Measurements from ENCODE around the gene HBS1L.

HBS1L gene

DNA sequence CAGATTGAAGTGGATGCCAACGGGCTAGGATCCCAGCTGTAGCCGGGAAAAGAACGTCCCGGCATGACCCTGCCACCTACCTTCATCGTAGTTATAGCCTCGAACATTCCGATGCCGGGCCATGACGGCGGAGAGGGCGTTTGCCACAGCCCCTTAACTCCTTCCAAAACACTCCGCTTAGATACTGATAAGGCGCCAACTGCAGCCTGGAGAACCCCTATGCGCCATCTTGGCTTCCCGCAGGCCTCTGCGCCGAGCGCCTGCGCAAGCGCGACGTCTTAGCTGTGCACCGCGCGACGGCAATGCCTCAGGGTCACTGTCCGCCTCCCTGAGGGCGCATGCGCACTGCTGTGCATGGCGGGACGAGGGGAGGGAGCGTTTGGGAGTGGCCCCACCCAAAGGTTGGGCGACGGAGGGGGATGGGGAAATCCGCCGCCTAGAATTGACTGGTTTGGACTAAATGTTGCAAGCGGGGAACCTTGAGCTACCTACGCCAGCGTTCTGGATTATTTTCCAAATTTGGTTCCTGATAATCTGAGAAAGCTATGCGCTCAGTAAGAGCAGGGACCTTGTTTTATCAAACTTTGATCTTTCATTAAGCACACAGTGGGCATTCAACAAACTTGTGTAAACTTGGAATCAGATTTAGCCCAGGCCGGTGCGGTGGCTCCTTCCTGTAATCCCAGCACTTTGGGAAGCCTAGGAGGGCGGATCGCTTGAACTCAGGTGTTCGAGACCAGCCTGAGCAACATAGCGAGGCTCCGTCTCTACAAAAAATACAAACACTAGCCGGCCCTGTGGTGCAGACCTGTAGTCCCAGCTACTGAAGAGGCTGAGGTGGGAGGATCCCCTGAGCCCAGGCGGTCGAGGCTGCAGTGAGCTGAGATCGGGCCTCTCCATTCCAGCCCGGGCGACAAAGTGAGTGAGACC is at the start of gene HBS1L:
Gene HBS1L (minus strand): TSS at position 254 of the 930 bp plus-strand sequence. CDS start 131 bp downstream, at position 123.
- TF ChIP-seq CTCF (IDR thresholded peaks at IDR 0.05; ENCODE audit: low read depth, low read length, poor library complexity, severe bottlenecking) (no peak), EZH2phosphoT487 (IDR thresholded peaks at IDR 0.05; ENCODE audit: borderline replicate concordance, low read length) (no peak)
- Histone ChIP-seq H3K27me3 (ENCODE audit: control insufficient read depth, low read length) (no peaks in the 10 kb centered on the region), H3K9me3 (ENCODE audit: control insufficient read depth, insufficient read depth, low read length) (no peaks in the 10 kb centered on the region), H3K4me2 (ENCODE audit: low read length) (peak within 1 kb of the TSS; percentile 81), H4K20me1 (ENCODE audit: control insufficient read depth, insufficient read depth, low read depth, low read length) (no peaks in the 10 kb centered on the region; the same call in 1 of the 2 replicates), H3K27ac (ENCODE audit: low read depth, low read length) (peak within 1 kb of the TSS; percentile 47), H3K79me2 (ENCODE audit: control insufficient read depth, low read length) (peaks cover 47% of the 10 kb centered on the region), H3K9me2 (replicated peaks; ENCODE audit: control insufficient read depth, low read length) (no peaks in the 10 kb centered on the region), H3K36me3 (ENCODE audit: control insufficient read depth, low read length) (peaks cover 6% of the 10 kb centered on the region), H3K4me1 (ENCODE audit: control insufficient read depth, low read length) (peaks cover 24% of the 10 kb centered on the region), H3K4me3 (ENCODE audit: low read length) (peak within 1 kb of the TSS; percentile 83), H3F3A (ENCODE audit: control insufficient read depth, insufficient read depth) (0 out of 2 replicates have a peak, but pooled peaks cover 3% of the 10 kb centered on the region)

DNA sequence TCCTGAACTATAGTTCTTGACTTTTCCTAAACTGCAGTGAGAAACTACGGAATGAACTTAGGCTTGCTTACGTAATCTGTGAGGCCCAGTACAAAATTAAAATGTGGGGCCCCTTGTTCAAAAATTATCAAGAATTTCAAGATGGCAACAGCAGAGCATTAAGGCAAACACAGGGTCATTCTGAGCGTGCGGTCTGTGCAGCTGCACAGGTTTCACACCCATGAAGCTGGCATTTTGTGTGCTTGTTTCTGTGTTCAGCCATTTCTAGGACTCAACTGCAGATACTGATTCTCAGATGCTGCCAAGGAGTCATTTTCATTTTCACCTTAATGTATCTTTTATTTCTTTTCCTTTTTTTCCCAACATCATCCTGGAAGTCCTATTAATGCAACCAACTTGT is 49.6 kb upstream of the HBS1L start:
- Histone ChIP-seq H3K4me3 (ENCODE audit: low read length) (no peak overlapping the region), H3F3A (ENCODE audit: control insufficient read depth, insufficient read depth) (peaks cover 17% of the 10 kb centered on the region), H3K4me1 (ENCODE audit: control insufficient read depth, low read length) (peaks cover 58% of the 10 kb centered on the region), H3K79me2 (ENCODE audit: control insufficient read depth, low read length) (no peaks in the 10 kb centered on the region), H3K27ac (ENCODE audit: low read depth, low read length) (peak overlapping the region; percentile 98), H3K9me2 (replicated peaks; ENCODE audit: control insufficient read depth, low read length) (no peaks in the 10 kb centered on the region), H3K9me3 (ENCODE audit: control insufficient read depth, insufficient read depth, low read length) (no peaks in the 10 kb centered on the region), H3K4me2 (ENCODE audit: low read length) (peak overlapping the region; percentile 86; the same call in 1 of the 2 replicates), H4K20me1 (ENCODE audit: control insufficient read depth, insufficient read depth, low read depth, low read length) (no peaks in the 10 kb centered on the region), H3K27me3 (ENCODE audit: control insufficient read depth, low read length) (no peaks in the 10 kb centered on the region), H3K36me3 (ENCODE audit: control insufficient read depth, low read length) (no peaks in the 10 kb centered on the region)
- no peak for TF ChIP-seq EZH2phosphoT487 (IDR thresholded peaks at IDR 0.05; ENCODE audit: borderline replicate concordance, low read length)
- no peak for TF ChIP-seq CTCF (IDR thresholded peaks at IDR 0.05; ENCODE audit: low read depth, low read length, poor library complexity, severe bottlenecking)

- Histone ChIP-seq H4K20me1 (ENCODE audit: control insufficient read depth, insufficient read depth, low read depth, low read length) (no peaks in the 10 kb centered on the region), H3F3A (ENCODE audit: control insufficient read depth, insufficient read depth) (peaks cover 17% of the 10 kb centered on the region), H3K4me1 (ENCODE audit: control insufficient read depth, low read length) (peaks cover 61% of the 10 kb centered on the region), H3K27me3 (ENCODE audit: control insufficient read depth, low read length) (no peaks in the 10 kb centered on the region), H3K9me3 (ENCODE audit: control insufficient read depth, insufficient read depth, low read length) (no peaks in the 10 kb centered on the region), H3K4me3 (ENCODE audit: low read length) (peak overlapping the region; percentile 68), H3K79me2 (ENCODE audit: control insufficient read depth, low read length) (no peaks in the 10 kb centered on the region), H3K27ac (ENCODE audit: low read depth, low read length) (peak overlapping the region; percentile 98), H3K9me2 (replicated peaks; ENCODE audit: control insufficient read depth, low read length) (no peaks in the 10 kb centered on the region), H3K4me2 (ENCODE audit: low read length) (peak overlapping the region; percentile 86), H3K36me3 (ENCODE audit: control insufficient read depth, low read length) (no peaks in the 10 kb centered on the region)
- TF ChIP-seq CTCF (IDR thresholded peaks at IDR 0.05; ENCODE audit: low read depth, low read length, poor library complexity, severe bottlenecking) = no peak
Measured at GRCh38 chr6:135102191-135102590, 47.6 kb upstream of the HBS1L start.
